Mucosa of descending colon (tissue), 3 donors: ENCODE data around the gene ROPN1B. TPM values are rescaled to one million over a fixed set of nuclear protein-coding genes. Genes with fewer than 3 reads are reported as not detected.
"Not testable (repeated sequence)": the region's sequence is repeated elsewhere in the genome, so short reads cannot be mapped to it uniquely, and the experiment has no call there.

Experiments
- ATAC-seq: fragments of 200-7000 bp; cut with Tn5 transposase; one replicate; pipeline ENCODE4 v1.9.1; 2020; ENCODE audit warnings: mild to moderate bottlenecking, moderate library complexity
- DNase-seq, 3 donors: peaks; one replicate each; pipeline ENCODE4 v3.0.0-alpha.2; 2020
- H3K36me3 ChIP-seq: fragments of 200-600 bp; one replicate; pipeline ENCODE4 v1.8.0; 2021; ENCODE audit warnings: low read depth, mild to moderate bottlenecking
- H3K4me1 ChIP-seq: fragments of 200-600 bp; one replicate; pipeline ENCODE4 v1.8.0; 2021; ENCODE audit warnings: low read depth, mild to moderate bottlenecking
- H3K4me3 ChIP-seq: fragments of 200-600 bp; one replicate; pipeline ENCODE4 v1.8.0; 2021; ENCODE audit warnings: mild to moderate bottlenecking
- H3K9me3 ChIP-seq: fragments of 200-600 bp; one replicate; pipeline ENCODE4 v1.8.0; 2021; ENCODE audit warnings: mild to moderate bottlenecking
- intact Hi-C, 2 donors: fragments of 100-400 bp; cut with DNase I in 1 of 2; cut with micrococcal nuclease in 1 of 2; formaldehyde crosslinking; loops; one replicate each; pipeline versions ENCODE4 v1.11.0 to v1.11.1; 2022; cut with DNase I, micrococcal nuclease
- total RNA-seq, 3 donors: library from RNA; stranded (reverse); fragmentation: NEBNext Ultra II Directional in 2 of 3; extraction: Animal tissue kit (Norgen Biotek cat#: 25700) in 2 of 3; gene quantifications; one replicate each; pipeline versions ENCODE4 v1.2.1 to v1.2.4, GENCODE V29; 2021 to 2023
- TF ChIP-seq, protein P1 (sequence below): fragments of 200-600 bp; IDR thresholded peaks from one replicate; pipeline ENCODE4 v1.8.0; 2022; ENCODE audit warnings: antibody characterized with exemption, mild to moderate bottlenecking
- donor health status: DM: no; HTN: no; CAD: no; lungs with moderate emphysema.
- donor health status: DM: no; HTN: no; CAD: no.
- donor health status: DM: no; HTN: yes; CAD: no.

The ROPN1B gene
- total RNA-seq, 3 donors from 2014 or later: 0.22 TPM; not detected in 2

DNA sequence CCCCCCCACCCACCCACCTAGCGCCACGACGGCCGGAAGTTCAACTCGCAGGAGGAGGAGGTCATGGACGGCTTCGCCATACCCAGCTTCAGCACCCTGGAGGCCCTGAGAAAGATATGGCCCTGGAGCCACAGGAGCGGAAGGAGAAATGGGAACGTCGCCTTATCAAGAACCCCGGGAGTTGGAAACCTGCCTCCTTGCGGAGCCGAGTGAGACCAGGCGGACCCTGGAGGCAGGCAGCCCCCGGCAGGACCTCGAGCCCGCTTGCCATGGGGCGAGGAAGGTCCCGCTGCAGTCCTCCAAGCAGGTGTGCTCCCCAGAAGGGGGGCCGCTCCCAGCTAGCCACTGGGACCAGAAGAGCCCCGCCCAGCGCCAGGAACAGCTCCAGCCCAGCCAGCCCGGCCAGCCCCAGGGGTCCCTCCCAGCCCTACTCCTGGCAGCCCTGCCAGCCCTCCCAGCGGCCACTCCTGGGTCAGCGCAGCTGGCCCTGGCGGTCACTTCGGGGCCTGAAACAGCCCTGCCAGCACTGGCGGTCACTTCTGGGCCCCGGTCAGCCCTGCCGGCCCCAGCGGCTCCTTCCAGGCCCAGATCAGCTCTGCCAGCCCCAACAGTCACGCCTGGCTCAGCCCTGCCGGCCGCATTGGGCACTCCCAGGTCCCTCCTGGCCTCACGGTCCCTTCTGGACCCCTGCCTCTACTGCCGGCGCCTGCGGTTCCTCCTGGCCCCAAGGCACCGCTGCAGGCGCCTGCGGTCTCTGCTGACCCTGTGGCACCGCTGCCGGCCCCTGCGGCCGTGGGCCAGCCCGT is 10.3 kb upstream of the ROPN1B start:
- Histone ChIP-seq H3K36me3 (no peaks in the 10 kb centered on the region), H3K4me3 (no peak overlapping the region), H3K4me1 (no peaks in the 10 kb centered on the region), H3K9me3 (no peaks in the 10 kb centered on the region)
- ATAC-seq (no peak), DNase-seq (peak in 1 of 3 donors; percentile 38)
- TF ChIP-seq, protein P1, sequence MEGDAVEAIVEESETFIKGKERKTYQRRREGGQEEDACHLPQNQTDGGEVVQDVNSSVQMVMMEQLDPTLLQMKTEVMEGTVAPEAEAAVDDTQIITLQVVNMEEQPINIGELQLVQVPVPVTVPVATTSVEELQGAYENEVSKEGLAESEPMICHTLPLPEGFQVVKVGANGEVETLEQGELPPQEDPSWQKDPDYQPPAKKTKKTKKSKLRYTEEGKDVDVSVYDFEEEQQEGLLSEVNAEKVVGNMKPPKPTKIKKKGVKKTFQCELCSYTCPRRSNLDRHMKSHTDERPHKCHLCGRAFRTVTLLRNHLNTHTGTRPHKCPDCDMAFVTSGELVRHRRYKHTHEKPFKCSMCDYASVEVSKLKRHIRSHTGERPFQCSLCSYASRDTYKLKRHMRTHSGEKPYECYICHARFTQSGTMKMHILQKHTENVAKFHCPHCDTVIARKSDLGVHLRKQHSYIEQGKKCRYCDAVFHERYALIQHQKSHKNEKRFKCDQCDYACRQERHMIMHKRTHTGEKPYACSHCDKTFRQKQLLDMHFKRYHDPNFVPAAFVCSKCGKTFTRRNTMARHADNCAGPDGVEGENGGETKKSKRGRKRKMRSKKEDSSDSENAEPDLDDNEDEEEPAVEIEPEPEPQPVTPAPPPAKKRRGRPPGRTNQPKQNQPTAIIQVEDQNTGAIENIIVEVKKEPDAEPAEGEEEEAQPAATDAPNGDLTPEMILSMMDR: no peak
- intact Hi-C loops: no loop called here

DNA sequence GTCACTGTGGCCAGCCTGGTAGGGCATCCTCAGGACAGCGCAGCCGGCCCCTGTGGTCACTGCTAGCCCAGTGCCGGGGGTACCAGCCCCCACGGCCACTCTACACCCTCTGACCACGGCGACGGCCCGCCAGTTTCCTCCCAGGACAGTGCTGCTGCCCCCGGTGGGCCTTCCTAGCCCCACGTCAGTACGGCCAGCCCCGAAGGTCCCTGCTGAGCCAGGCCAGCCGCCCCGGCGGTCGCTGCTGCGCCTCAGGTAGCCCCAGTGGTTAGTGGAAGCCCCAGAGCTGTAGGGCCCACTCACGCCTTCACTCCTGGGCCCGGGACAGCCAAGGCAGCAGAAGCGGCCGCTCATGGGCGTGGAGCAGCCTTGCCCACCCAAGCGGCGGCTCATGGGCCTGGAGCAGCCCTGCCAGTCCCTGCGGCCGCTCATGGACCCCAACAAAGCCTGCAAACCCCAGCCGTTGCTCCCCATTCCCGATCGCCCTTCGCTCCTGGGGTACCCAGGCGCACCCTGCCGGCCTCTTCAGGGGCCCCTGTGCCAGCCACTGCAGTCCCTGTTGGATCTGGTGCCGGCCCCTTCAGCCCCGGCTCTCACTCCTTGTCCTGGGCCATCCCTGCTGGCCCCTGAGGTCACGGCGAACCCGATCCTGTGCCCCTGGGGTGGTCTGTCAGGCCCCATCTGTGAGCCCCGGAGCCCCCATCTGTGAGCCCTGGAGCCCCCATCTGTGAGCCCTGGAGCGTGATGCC is 9.5 kb upstream of the ROPN1B start:
- TF ChIP-seq, protein P1: no peak
- Histone ChIP-seq H3K4me1 (no peaks in the 10 kb centered on the region), H3K36me3 (no peaks in the 10 kb centered on the region), H3K4me3 (no peak overlapping the region), H3K9me3 (no peaks in the 10 kb centered on the region)
- DNase-seq (peak in 1 of 3 donors; percentile 33), ATAC-seq (no peak)
- intact Hi-C loops: no loop called here

DNA sequence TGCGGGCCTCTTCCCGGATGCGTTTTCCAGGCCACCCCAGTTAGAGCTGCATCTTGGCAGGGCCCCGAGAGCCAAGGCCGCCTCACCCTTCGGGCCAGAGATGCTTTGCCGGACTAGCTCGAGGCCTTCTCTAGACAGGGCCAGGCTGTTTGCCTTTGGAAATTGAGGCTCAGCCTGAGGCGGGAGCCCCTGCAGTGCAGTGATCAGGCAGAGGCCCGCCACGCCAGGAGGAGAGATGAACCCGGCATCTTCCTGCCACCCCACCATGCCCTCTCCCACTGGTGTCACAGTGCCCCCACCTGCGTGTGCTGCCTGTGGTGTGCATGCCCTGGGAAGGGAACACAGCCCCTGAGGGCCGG is 8.9 kb upstream of the ROPN1B start:
- H3K36me3 ChIP-seq: no peaks in the 10 kb centered on the region
- no peaks in the 10 kb centered on the region for H3K9me3 ChIP-seq
- no peaks in the 10 kb centered on the region for H3K4me1 ChIP-seq
- intact Hi-C loops: no loop called here
- DNase-seq (peak in 1 of 3 donors; percentile 31), ATAC-seq (no peak)
- H3K4me3 ChIP-seq: no peak overlapping the region
- TF ChIP-seq, protein P1: no peak

DNA sequence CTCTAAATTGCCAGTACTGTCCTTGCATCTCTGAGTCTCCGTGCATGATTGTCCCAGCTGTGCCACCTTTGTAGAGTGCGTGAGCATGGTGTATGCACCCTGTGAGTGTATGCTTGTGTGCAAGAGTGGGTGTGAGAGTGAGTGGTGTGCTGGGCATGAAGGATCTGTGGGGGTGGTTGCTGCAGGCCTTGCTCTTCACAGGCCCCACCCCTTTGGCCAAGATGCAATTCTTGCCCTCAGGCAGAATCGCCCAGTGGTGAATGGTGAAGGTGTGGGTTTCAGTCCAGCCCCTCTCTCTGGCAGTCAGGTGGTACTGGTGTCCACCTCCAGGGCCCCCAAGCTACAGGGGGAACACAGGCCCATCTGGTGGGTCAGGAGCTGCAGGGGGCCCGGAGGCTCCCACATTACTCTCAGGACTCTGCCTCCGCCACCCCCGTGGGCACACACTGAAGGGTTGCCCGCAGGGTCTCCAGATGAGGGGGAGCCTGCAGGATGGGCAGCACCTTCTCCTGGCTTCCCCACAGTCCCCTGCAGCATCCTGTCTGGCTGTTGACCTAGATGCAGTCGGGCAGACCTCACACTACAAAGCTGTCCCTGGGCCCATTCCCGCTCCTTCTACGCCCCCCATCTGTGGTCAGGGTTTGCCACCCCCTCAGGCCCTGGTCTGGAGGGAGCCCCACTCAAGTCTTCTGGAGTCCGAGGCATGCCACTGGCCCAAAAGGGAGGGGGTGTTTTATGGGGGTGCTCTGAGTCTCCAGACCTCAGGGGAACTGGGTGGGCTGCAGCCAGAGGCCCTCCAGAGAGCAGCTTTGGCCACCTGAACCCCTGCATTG is 8.3 kb upstream of the ROPN1B start:
- TF ChIP-seq, protein P1: no peak
- H3K4me1 ChIP-seq: no peaks in the 10 kb centered on the region
- no peak overlapping the region for H3K4me3 ChIP-seq
- DNase-seq: no peak
- no peaks in the 10 kb centered on the region for H3K9me3 ChIP-seq
- ATAC-seq: no peak
- H3K36me3 ChIP-seq: no peaks in the 10 kb centered on the region
- intact Hi-C loops: no loop called here

DNA sequence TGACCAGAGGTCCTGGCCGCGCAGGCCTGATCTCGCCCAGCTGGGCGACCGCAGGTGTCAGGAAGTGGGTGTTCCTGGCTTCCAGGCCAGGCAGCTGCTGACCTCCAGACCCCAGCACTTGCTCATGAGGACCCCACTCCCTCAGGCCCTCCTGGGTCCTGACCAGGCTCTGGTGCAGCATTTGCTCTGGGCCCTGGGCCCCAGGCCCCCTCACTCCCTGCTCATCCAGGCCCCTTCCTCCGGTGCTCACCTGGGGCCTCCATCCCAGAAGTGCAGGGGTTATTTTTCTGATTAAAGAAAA is 7.7 kb upstream of the ROPN1B start:
- intact Hi-C loops: no loop called here
- ATAC-seq (no peak), DNase-seq (peak in 1 of 3 donors; percentile 31)
- H3K9me3 ChIP-seq: no peaks in the 10 kb centered on the region
- H3K4me1 ChIP-seq: no peaks in the 10 kb centered on the region
- TF ChIP-seq, protein P1: no peak
- H3K36me3 ChIP-seq: no peaks in the 10 kb centered on the region
- no peak overlapping the region for H3K4me3 ChIP-seq

DNA sequence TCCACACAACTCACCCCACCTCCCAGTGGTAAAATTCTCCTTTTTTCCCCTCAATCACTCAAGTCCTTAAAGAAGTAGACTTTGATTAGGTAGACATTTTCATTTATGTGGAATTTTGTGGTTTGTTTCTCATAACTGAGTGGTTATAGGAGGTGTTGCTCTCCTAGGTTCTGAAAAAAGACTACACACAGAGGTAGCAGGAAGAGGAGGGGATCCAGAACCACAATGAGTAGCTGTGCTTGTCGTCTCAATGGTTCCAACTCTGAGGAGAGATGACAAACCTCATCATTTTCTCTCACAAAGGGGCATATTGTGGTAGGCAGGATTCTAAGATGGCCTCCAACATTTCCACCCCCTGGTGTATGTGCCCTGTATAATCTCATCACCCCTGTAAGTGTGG is 5.1 kb upstream of the ROPN1B start:
- DNase-seq, H3K4me1 ChIP-seq, ATAC-seq, H3K9me3 ChIP-seq, H3K36me3 ChIP-seq, intact Hi-C loops, H3K4me3 ChIP-seq: not testable (repeated sequence)
